ENCODE data around the gene PTPRG.

- TF ChIP-seq CTCF (conservative IDR thresholded peaks at IDR 0.05; ENCODE audit: low read depth, low read length) (no peak), EZH2 (IDR thresholded peaks at IDR 0.05; ENCODE audit: borderline replicate concordance, low read depth, low read length, poor library complexity, severe bottlenecking) (no peak)
Measured at GRCh38 chr3:61828184-61828874, 267.0 kb downstream of the PTPRG start.
